SU-DHL-6 (cell line): ENCODE results near the gene RASA2.

Experiments used
- H2AFZ ChIP-seq: fragments of 200-600 bp; sonication (generic); 2 replicates; pipeline ENCODE4 v1.6.1; 2014; ENCODE audit warnings: low read depth, mild to moderate bottlenecking, moderate library complexity, mixed read lengths, antibody characterized with exemption, low read length; ENCODE audit not compliant: severe bottlenecking
- H3F3A ChIP-seq: fragments of 200-600 bp; shearing (Covaris generic); 2 replicates; pipeline ENCODE4 v1.6.0; 2016; ENCODE audit warnings: antibody characterized with exemption, mild to moderate bottlenecking; ENCODE audit not compliant: insufficient read depth
- H3K27ac ChIP-seq: fragments of 200-600 bp; sonication (generic); 2 replicates; pipeline ENCODE4 v1.5.1; 2016; ENCODE audit warnings: low read depth, mild to moderate bottlenecking, low read length, moderate library complexity, mixed read lengths
- H3K27me3 ChIP-seq: fragments of 200-600 bp; sonication (generic), shearing (Covaris generic); 2 replicates; pipeline ENCODE4 v1.6.0; 2014; ENCODE audit warnings: mild to moderate bottlenecking, low read length
- H3K36me3 ChIP-seq: fragments of 200-600 bp; sonication (generic); 2 replicates; pipeline ENCODE4 v1.6.1; 2014; ENCODE audit warnings: mild to moderate bottlenecking, low read length, mixed read lengths
- H3K4me2 ChIP-seq: fragments of 300-600, 200-600 bp; shearing (Covaris generic), sonication (generic); 2 replicates; pipeline ENCODE4 v1.6.0; 2014; ENCODE audit warnings: low read length, low read depth, mild to moderate bottlenecking; ENCODE audit not compliant: poor library complexity, severe bottlenecking
- H3K4me3 ChIP-seq: fragments of 200-600 bp; sonication (generic); 2 replicates; pipeline ENCODE4 v1.5.1; 2014; ENCODE audit warnings: antibody characterized with exemption, low read length, mild to moderate bottlenecking, mixed read lengths; ENCODE audit not compliant: insufficient read depth, poor library complexity, severe bottlenecking
- H3K79me2 ChIP-seq: fragments of 200-600 bp; sonication (generic); 2 replicates; pipeline ENCODE4 v1.6.1; 2014; ENCODE audit warnings: mild to moderate bottlenecking, low read length, moderate library complexity; ENCODE audit not compliant: insufficient read depth
- H3K9ac ChIP-seq: fragments of 200-600 bp; sonication (generic); 2 replicates; pipeline ENCODE4 v1.7.0; 2014; ENCODE audit warnings: mild to moderate bottlenecking, low read length
- H3K9me2 ChIP-seq: fragments of 200-600 bp; sonication (generic); replicated peaks from 2 replicates; pipeline ENCODE4 v1.6.1; 2014; ENCODE audit warnings: low read length; ENCODE audit not compliant: insufficient read depth
- H3K9me3 ChIP-seq: fragments of 200-600 bp; sonication (generic); 2 replicates; pipeline ENCODE4 v1.6.1; 2014; ENCODE audit warnings: low read length, mixed read lengths; ENCODE audit not compliant: insufficient read depth
- H4K20me1 ChIP-seq: fragments of 200-600 bp; sonication (generic); 2 replicates; pipeline ENCODE4 v1.6.1; 2014; ENCODE audit warnings: low read depth, mild to moderate bottlenecking, antibody characterized with exemption, low read length, moderate library complexity, mixed read lengths
- EZH2phosphoT487 ChIP-seq: fragments of 200-600 bp; sonication (generic), shearing (Covaris generic); conservative IDR thresholded peaks from 2 replicates; pipeline ENCODE4 v1.6.1; 2018; ENCODE audit warnings: mild to moderate bottlenecking, antibody characterized with exemption, low read length, moderate library complexity, mixed read lengths
- TF ChIP-seq, protein P1 (sequence below): fragments of 200-600 bp; sonication (generic); IDR thresholded peaks from one replicate; pipeline ENCODE4 v1.5.1; 2017; ENCODE audit warnings: antibody characterized with exemption, mild to moderate bottlenecking, low read length, moderate library complexity; ENCODE audit not compliant: insufficient read depth, poor library complexity, severe bottlenecking

The RASA2 gene

DNA sequence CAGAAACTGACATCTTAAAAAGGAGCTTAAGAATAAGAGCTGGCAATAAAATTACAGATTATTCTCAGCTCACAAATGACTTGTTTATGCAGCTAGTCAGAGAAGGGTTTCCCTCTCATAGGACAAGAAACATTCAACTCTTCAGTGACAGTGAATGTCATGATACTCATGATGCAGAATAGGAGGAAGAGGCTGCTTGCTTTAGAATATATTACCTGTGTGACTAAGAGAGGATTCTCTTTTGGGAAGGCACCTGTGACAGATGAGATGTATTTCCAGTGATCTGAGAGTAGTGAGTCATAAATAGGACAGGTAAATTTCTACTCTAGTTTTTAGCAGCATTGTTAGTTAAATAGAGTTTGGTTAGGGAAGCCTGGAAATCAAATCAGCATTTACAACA, 39.9 kb downstream of the RASA2 start:
- Histone ChIP-seq H4K20me1 (no peaks in the 10 kb centered on the region), H3K27ac (no peak overlapping the region), H3F3A (0 out of 2 replicates have a peak, but pooled peaks cover 3% of the 10 kb centered on the region), H3K9me3 (no peaks in the 10 kb centered on the region), H3K4me2 (no peak overlapping the region), H3K9me2 (no peaks in the 10 kb centered on the region), H3K79me2 (no peaks in the 10 kb centered on the region), H3K36me3 (peaks cover 9% of the 10 kb centered on the region), H2AFZ (no peak overlapping the region), H3K4me3 (no peak overlapping the region), H3K27me3 (no peaks in the 10 kb centered on the region), H3K9ac (no peak overlapping the region)
- TF ChIP-seq, protein P1, sequence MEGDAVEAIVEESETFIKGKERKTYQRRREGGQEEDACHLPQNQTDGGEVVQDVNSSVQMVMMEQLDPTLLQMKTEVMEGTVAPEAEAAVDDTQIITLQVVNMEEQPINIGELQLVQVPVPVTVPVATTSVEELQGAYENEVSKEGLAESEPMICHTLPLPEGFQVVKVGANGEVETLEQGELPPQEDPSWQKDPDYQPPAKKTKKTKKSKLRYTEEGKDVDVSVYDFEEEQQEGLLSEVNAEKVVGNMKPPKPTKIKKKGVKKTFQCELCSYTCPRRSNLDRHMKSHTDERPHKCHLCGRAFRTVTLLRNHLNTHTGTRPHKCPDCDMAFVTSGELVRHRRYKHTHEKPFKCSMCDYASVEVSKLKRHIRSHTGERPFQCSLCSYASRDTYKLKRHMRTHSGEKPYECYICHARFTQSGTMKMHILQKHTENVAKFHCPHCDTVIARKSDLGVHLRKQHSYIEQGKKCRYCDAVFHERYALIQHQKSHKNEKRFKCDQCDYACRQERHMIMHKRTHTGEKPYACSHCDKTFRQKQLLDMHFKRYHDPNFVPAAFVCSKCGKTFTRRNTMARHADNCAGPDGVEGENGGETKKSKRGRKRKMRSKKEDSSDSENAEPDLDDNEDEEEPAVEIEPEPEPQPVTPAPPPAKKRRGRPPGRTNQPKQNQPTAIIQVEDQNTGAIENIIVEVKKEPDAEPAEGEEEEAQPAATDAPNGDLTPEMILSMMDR, result no peak
- no peak for TF ChIP-seq EZH2phosphoT487

DNA sequence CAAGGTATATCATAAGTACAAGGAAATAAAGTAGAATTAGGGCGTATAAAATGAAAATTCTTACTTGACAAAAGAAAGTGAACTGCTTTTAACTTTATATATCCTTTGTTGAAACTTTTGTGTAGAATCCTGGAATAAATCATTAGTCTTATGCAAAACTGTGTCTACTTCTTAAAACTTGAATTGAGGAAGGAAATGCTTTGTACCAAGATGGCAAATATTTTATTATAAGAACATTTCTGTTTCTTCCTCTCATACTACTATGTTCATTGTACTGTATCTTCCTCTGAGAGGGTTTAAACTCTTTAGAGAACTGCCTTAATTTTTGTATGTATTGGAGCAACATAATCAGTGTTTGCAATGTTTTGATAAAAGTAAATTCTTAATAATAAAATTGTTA, 42.0 kb downstream of the RASA2 start:
- no peak overlapping the region for H3K4me3 ChIP-seq
- no peak overlapping the region for H2AFZ ChIP-seq
- no peak overlapping the region for H3K27ac ChIP-seq
- no peaks in the 10 kb centered on the region for H3K27me3 ChIP-seq
- no peak overlapping the region for H3K9ac ChIP-seq
- H3K9me3 ChIP-seq, result no peaks in the 10 kb centered on the region
- H3K9me2 ChIP-seq, result no peaks in the 10 kb centered on the region
- TF ChIP-seq, protein P1, result no peak
- no peak for TF ChIP-seq EZH2phosphoT487
- no peak overlapping the region for H3K4me2 ChIP-seq
- H3K36me3 ChIP-seq, result peaks cover 9% of the 10 kb centered on the region
- no peaks in the 10 kb centered on the region for H3K79me2 ChIP-seq
- 0 out of 2 replicates have a peak, but pooled peaks cover 3% of the 10 kb centered on the region for H3F3A ChIP-seq
- H4K20me1 ChIP-seq, result no peaks in the 10 kb centered on the region

DNA sequence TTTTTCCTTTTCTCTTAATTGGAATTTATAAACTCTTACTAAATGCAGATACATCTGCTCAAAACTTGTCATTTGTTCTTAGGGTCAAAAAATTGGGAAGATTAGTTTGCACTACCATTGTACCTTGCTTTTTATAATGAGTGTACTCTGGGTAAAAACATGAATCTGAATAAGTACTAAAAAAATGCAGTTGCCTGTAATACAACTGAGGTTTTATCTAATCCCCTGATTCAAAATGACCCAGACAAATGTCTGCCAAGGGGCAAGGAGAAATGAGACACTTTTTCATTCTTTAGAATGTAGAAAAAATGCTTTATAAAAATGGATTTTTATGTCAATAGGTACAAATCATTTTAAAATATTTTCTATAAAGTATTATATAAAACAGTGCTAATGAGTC, 42.4 kb downstream of the RASA2 start:
- TF ChIP-seq EZH2phosphoT487, result no peak
- TF ChIP-seq, protein P1, result no peak
- Histone ChIP-seq H3K27me3 (no peaks in the 10 kb centered on the region), H3K4me2 (no peak overlapping the region), H3K36me3 (peaks cover 9% of the 10 kb centered on the region), H3K9me2 (no peaks in the 10 kb centered on the region), H3F3A (0 out of 2 replicates have a peak, but pooled peaks cover 3% of the 10 kb centered on the region), H2AFZ (no peak overlapping the region), H3K9ac (no peak overlapping the region), H3K27ac (no peak overlapping the region), H3K9me3 (no peaks in the 10 kb centered on the region), H3K79me2 (no peaks in the 10 kb centered on the region), H3K4me3 (no peak overlapping the region), H4K20me1 (no peaks in the 10 kb centered on the region)
